A549 treated with Hydrocortisone at 1 μM for 4 hours (cell line): Measurements from ENCODE around the gene CRAMP1. TPM values are rescaled to one million over a fixed set of nuclear protein-coding genes. Genes with fewer than 3 reads are reported as not detected.

ENCODE experiments used
- total RNA-seq: library from RNA; stranded (reverse); fragments of 200-300 nt; extraction: Qiagen RNA extraction; gene quantifications from 5 replicates; pipeline ENCODE4 v1.2.3, GENCODE V29; 2022

CRAMP1 gene, protein sequence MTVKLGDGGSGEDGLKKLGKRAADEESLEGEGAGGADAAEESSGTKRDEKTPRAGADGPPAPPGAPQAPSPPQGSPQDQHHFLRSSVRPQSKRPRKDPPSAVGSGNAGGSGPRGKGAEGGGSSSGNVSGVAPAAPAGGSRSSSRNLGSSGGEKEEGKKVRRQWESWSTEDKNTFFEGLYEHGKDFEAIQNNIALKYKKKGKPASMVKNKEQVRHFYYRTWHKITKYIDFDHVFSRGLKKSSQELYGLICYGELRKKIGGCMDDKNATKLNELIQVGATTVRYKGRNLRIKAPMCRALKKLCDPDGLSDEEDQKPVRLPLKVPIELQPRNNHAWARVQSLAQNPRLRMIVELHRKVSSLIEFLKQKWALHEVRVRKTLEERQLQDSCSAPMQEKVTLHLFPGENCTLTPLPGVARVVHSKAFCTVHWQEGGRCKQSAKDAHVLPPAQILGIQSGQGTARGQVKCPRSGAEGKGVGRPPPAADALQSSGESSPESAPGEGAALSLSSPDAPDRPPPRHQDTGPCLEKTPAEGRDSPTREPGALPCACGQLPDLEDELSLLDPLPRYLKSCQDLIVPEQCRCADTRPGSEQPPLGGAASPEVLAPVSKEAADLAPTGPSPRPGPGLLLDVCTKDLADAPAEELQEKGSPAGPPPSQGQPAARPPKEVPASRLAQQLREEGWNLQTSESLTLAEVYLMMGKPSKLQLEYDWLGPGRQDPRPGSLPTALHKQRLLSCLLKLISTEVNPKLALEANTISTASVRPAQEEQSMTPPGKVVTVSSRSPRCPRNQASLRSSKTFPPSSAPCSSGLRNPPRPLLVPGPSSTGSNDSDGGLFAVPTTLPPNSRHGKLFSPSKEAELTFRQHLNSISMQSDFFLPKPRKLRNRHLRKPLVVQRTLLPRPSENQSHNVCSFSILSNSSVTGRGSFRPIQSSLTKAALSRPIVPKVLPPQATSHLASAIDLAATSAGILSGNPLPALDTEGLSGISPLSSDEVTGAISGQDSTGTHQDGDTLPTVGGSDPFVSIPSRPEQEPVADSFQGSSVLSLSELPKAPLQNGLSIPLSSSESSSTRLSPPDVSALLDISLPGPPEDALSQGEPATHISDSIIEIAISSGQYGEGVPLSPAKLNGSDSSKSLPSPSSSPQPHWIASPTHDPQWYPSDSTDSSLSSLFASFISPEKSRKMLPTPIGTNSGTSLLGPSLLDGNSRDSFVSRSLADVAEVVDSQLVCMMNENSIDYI (N-terminal part only)
- total RNA-seq, result 13.3 to 16.8 TPM (median 14.3 TPM) in 5 replicates

GRCh38 chr16:1612320-1613111 lies at the start of gene CRAMP1:
TSS of gene CRAMP1 (plus strand) at chr16:1612360. CDS start at chr16:1614640, 2,280 bp downstream.

GRCh38 chr16:1677942-1678499 lies 65.9 kb downstream of the CRAMP1 start, which contains the start of gene JPT2:
TSS of gene JPT2 (plus strand) at chr16:1678279. CDS start at chr16:1678313, 34 bp downstream.

DNA sequence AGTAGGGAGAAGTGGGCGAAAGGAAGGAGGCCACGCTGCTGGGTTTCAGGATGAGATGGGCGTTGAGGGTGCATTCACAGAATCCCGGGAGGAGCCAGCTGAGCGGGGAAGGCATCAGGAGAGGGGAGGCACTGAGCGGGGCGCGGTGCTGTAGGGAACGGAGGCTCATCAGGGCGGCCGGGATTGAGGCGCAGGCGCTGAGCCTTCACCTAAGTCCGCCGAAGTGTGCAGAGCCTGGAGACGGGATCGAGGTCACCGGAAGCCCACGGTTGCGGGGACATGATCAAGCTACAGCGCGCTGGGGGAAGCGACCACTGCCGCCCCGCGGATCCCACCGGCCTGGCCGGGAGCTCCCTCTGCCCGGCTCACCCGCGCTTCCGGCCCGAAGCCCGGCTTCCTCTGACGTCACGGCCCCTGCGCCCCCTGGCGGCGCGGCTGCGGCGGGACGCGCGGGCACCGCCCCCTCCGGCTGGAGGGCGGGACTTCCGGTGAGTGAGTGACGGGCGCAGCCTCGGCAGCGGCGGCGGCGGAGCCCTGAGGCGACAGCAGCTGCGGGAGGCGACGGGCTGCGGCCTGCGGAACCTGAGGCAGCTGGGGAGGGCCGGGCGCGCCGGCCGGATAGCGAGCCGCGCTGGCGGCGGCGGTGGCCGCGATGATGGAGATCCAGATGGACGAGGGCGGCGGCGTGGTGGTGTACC lies 93.7 kb downstream of the CRAMP1 start, which contains the start of gene MAPK8IP3:
TSS of gene MAPK8IP3 (plus strand) at position 508 of the 698 bp plus-strand sequence. CDS start at position 653, 145 bp downstream.

Other genes with a start within 250 kb of the CRAMP1 start
- 25.0 to 26.5 TPM (median 25.6 TPM) in 5 replicates for gene UNKL, start 197.7 kb upstream of the CRAMP1 start, total RNA-seq
- 32.1 to 38.6 TPM (median 36.5 TPM) in 5 replicates for gene UQCC4, start 191.6 kb upstream of the CRAMP1 start, total RNA-seq
- gene PERCC1, start 181.3 kb upstream of the CRAMP1 start, total RNA-seq, result not detected in 5 replicates
- gene CCDC154, start 167.8 kb upstream of the CRAMP1 start, total RNA-seq, result 0.06 to 0.33 TPM (median 0.27 TPM) in 5 replicates
- gene CLCN7, start 137.3 kb upstream of the CRAMP1 start, total RNA-seq, result 65.8 to 70.2 TPM (median 68.1 TPM) in 5 replicates
- not detected in 5 replicates for gene PTX4, start 123.4 kb upstream of the CRAMP1 start, total RNA-seq
- 33.6 to 38.1 TPM (median 35.9 TPM) in 5 replicates for gene TELO2, start 119.0 kb upstream of the CRAMP1 start, total RNA-seq
- 0.07 to 0.23 TPM (median 0.12 TPM) in 3 of 5 replicates, not detected in the others for gene TMEM204, start 78.7 kb upstream of the CRAMP1 start, total RNA-seq
- 6.3 to 9.5 TPM (median 8.4 TPM) in 5 replicates for gene IFT140, start 288 bp upstream of the CRAMP1 start, total RNA-seq
- 170 to 228 TPM (median 171 TPM) in 5 replicates for gene JPT2, start 65.9 kb downstream of the CRAMP1 start, total RNA-seq
- 49.3 to 62.0 TPM (median 54.2 TPM) in 5 replicates for gene MAPK8IP3, start 93.8 kb downstream of the CRAMP1 start, total RNA-seq
- gene NME3, start 159.2 kb downstream of the CRAMP1 start, total RNA-seq, result 26.6 to 61.2 TPM (median 60.2 TPM) in 5 replicates
- gene EME2, start 160.4 kb downstream of the CRAMP1 start, total RNA-seq, result 7.3 to 10.3 TPM (median 10.0 TPM) in 5 replicates
- gene MRPS34, start 160.8 kb downstream of the CRAMP1 start, total RNA-seq, result 152 to 264 TPM (median 244 TPM) in 5 replicates
- gene SPSB3, start 170.2 kb downstream of the CRAMP1 start, total RNA-seq, result 17.7 to 28.2 TPM (median 24.7 TPM) in 5 replicates
- gene NUBP2, start 170.6 kb downstream of the CRAMP1 start, total RNA-seq, result 57.8 to 83.0 TPM (median 82.4 TPM) in 5 replicates
- 0.06 to 0.21 TPM (median 0.10 TPM) in 4 of 5 replicates, not detected in the other for gene IGFALS, start 181.3 kb downstream of the CRAMP1 start, total RNA-seq
- 60.7 to 69.0 TPM (median 64.0 TPM) in 5 replicates for gene HAGH, start 214.5 kb downstream of the CRAMP1 start, total RNA-seq
- 45.5 to 52.7 TPM (median 47.8 TPM) in 5 replicates for gene FAHD1, start 214.8 kb downstream of the CRAMP1 start, total RNA-seq